HepG2 (cell line): ENCODE measurements around the gene ACTRT2.

Experiments
- ATF2 ChIP-seq: sonication (generic); formaldehyde crosslinking; IDR thresholded peaks from 2 replicates; pipeline ENCODE4 v1.4.0; 2020; ENCODE audit warnings: missing genetic modification reagents
- EED ChIP-seq: sonication (generic); formaldehyde crosslinking; IDR thresholded peaks from 2 replicates; pipeline ENCODE4 v1.5.0; 2020; ENCODE audit warnings: mild to moderate bottlenecking, missing genetic modification reagents
- EZH2 ChIP-seq: conservative IDR thresholded peaks from 2 replicates; pipeline ENCODE4 v1.6.1; 2012; ENCODE audit warnings: mild to moderate bottlenecking, low read depth, low read length, moderate library complexity
- NFE2 ChIP-seq: sonication (generic); formaldehyde crosslinking; IDR thresholded peaks from 2 replicates; pipeline ENCODE4 v1.4.0; 2020; ENCODE audit warnings: missing genetic modification reagents
- RBAK ChIP-seq: sonication (generic); formaldehyde crosslinking; IDR thresholded peaks from 2 replicates; pipeline ENCODE4 v1.5.1; 2020; ENCODE audit warnings: mild to moderate bottlenecking, missing genetic modification reagents
- REPIN1 ChIP-seq: sonication (generic); formaldehyde crosslinking; IDR thresholded peaks from 2 replicates; pipeline ENCODE4 v1.8.0; 2022; ENCODE audit warnings: missing genetic modification reagents, low read depth, mild to moderate bottlenecking, borderline replicate concordance
- TFE3 ChIP-seq: IDR thresholded peaks from 2 replicates; pipeline ENCODE4 v1.6.1; 2016
- USF2 ChIP-seq, 2 experiments: sonication (generic) in 1 of 2; formaldehyde crosslinking in 1 of 2; IDR thresholded peaks; 2 replicates each; pipeline versions ENCODE4 v1.5.1 to v1.6.1; 2011 to 2020; ENCODE audit warnings: borderline replicate concordance in 1 of 2, low read depth in 1 of 2, low read length in 1 of 2, mild to moderate bottlenecking in 1 of 2, missing genetic modification reagents in 1 of 2, moderate library complexity in 1 of 2
- ZBTB3 ChIP-seq: sonication (generic); formaldehyde crosslinking; IDR thresholded peaks from 2 replicates; pipeline ENCODE4 v1.4.0; 2020; ENCODE audit warnings: low read depth, mild to moderate bottlenecking, moderate library complexity, missing genetic modification reagents, borderline replicate concordance
- ZNF296 ChIP-seq: sonication (generic); formaldehyde crosslinking; conservative IDR thresholded peaks from 2 replicates; pipeline ENCODE4 v1.5.0; 2020; ENCODE audit warnings: mild to moderate bottlenecking, missing genetic modification reagents
- ZSCAN20 ChIP-seq: sonication (generic); formaldehyde crosslinking; IDR thresholded peaks from 2 replicates; pipeline ENCODE4 v1.4.0; 2020; ENCODE audit warnings: missing genetic modification reagents, mild to moderate bottlenecking, borderline replicate concordance

- TF ChIP-seq EED = no peak
- TF ChIP-seq REPIN1 (CRISPR knock-in tag) = no peak
- no peak for TF ChIP-seq USF2 (IDR thresholded peaks at IDR 0.05; ENCODE audit: low read depth, low read length)
- TF ChIP-seq USF2 (CRISPR knock-in tag; IDR thresholded peaks at IDR 0.05; ENCODE audit: borderline replicate concordance) = no peak
- TF ChIP-seq NFE2 = no peak
- TF ChIP-seq ATF2 = no peak
- no peak for TF ChIP-seq ZSCAN20 (CRISPR knock-in tag)
- TF ChIP-seq EZH2 = no peak
- TF ChIP-seq ZNF296 (CRISPR knock-in tag) = no peak
- no peak for TF ChIP-seq TFE3
- TF ChIP-seq ZBTB3 = no peak
- TF ChIP-seq RBAK = no peak
These were observed 32.7 kb downstream of the ACTRT2 start for GRCh38 chr1:3053986-3054385.
